Activated T-cell treated with anti-CD3 and anti-CD28 coated beads, Interleukin-2, amount 50 U/mL, for 72 hours (primary cell): Measurements from ENCODE around the gene ARL4C. TPM values are rescaled to one million over a fixed set of nuclear protein-coding genes. Genes with fewer than 3 reads are reported as not detected.
A peak's percentile ranks its signal among the peaks of the same experiment; 100 is the strongest.

ENCODE experiments used
- ATAC-seq, 2 donors: fragments of 150-1000 bp; cut with Tn5 transposase; replicated peaks in 1 of 2; 2 replicates each; pipeline ENCODE4 v1.10.0; 2021; ENCODE audit warnings: moderate library complexity in 2 of 2, mild to moderate bottlenecking in 1 of 2
- DNase-seq, 2 donors: peaks; one replicate each; pipeline ENCODE4 v3.0.0; 2021 to 2022; ENCODE audit warnings: mixed read lengths in 1 of 2
- H3K27ac Mint-ChIP-seq: one replicate; pipeline ENCODE4 v1.8.0; 2022; ENCODE audit warnings: mild to moderate bottlenecking, moderate library complexity, mixed read lengths
- H3K27me3 Mint-ChIP-seq: one replicate; pipeline ENCODE4 v1.8.0; 2022; ENCODE audit warnings: low read depth, mixed read lengths
- H3K36me3 Mint-ChIP-seq, 2 donors: one replicate each; pipeline ENCODE4 v1.8.0; 2022; ENCODE audit warnings: mixed read lengths in 2 of 2, mild to moderate bottlenecking in 1 of 2; ENCODE audit not compliant: insufficient read depth in 2 of 2
- H3K4me1 Mint-ChIP-seq: one replicate; pipeline ENCODE4 v1.8.0; 2022; ENCODE audit warnings: low read depth, mixed read lengths
- H3K4me3 Mint-ChIP-seq, 2 donors: one replicate each; pipeline ENCODE4 v1.8.0; 2022; ENCODE audit warnings: mild to moderate bottlenecking in 2 of 2, mixed read lengths in 2 of 2, moderate library complexity in 2 of 2
- H3K9me3 Mint-ChIP-seq, 2 donors: one replicate each; pipeline ENCODE4 v1.8.0; 2022; ENCODE audit warnings: mixed read lengths in 2 of 2
- total RNA-seq, 2 donors: library from RNA; stranded (reverse); gene quantifications; one replicate each; pipeline ENCODE4 v1.2.3, GENCODE V29; 2022

The ARL4C gene
- total RNA-seq, 2 donors from 2014 or later, result 52.9 to 53.7 TPM

GRCh38 chr2:234446404-234447076 is 50.3 kb downstream of the ARL4C start:
- peak; percentile 93 to 95 for ATAC-seq
- Mint-ChIP-seq H3K27ac (peak overlapping the region; percentile 92), H3K9me3 (no peaks in the 10 kb centered on the region), H3K27me3 (no peaks in the 10 kb centered on the region), H3K4me1 (peaks cover 76% of the 10 kb centered on the region), H3K4me3 (peak overlapping the region; percentile 67 to 80), H3K36me3 (peaks cover 3 to 5% of the 10 kb centered on the region in 2 donors)
- peak; percentile 75 to 79 for DNase-seq

- no peaks in the 10 kb centered on the region for H3K9me3 Mint-ChIP-seq
- peak overlapping the region; percentile 67 to 73 for H3K4me3 Mint-ChIP-seq
- H3K27me3 Mint-ChIP-seq, result no peaks in the 10 kb centered on the region
- DNase-seq (peak; percentile 35 to 59), ATAC-seq (peak; percentile 19 to 22)
- peak overlapping the region; percentile 93 for H3K27ac Mint-ChIP-seq
- H3K4me1 Mint-ChIP-seq, result peaks cover 66% of the 10 kb centered on the region
- H3K36me3 Mint-ChIP-seq, result peaks cover 3 to 5% of the 10 kb centered on the region in 2 donors
Observed at GRCh38 chr2:234444893-234445292, 52.0 kb downstream of the ARL4C start.

DNA sequence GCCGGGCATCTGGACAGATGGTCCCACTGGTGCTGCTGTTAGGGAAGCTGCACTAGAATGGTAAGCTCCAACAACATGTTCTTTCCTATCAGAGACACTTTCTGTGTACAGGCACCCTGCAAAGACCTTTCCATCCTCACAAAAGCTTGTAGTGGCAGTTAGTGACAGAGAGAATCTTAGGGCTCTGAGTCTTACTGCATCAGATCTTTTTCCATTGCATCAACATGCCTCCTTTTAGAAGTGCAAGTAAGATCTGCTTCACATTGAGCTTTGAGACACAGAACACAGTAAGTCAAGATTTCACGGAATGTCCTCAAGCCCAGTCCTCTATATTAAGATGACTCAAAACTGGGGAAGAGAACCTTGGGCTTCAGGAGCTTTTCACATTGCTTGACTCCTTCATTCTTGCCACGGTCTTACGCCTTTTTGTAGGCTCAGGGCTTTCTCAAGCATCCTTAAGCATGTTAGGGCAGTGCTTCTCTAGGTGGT is 52.6 kb downstream of the ARL4C start:
- peaks cover 60% of the 10 kb centered on the region for H3K4me1 Mint-ChIP-seq
- no peak for ATAC-seq
- peak overlapping the region; percentile 93 for H3K27ac Mint-ChIP-seq
- H3K9me3 Mint-ChIP-seq, result no peaks in the 10 kb centered on the region
- DNase-seq, result no peak
- no peaks in the 10 kb centered on the region for H3K27me3 Mint-ChIP-seq
- H3K36me3 Mint-ChIP-seq, result peaks cover 3 to 5% of the 10 kb centered on the region in 2 donors
- peak overlapping the region in 1 of 2 donors; percentile 73 for H3K4me3 Mint-ChIP-seq
